HepG2 (cell line): Measurements from ENCODE around the gene GYS1. TPM values are rescaled to one million over a fixed set of nuclear protein-coding genes. Genes with fewer than 3 reads are reported as not detected.

Source experiments
- CAMTA2 ChIP-seq: sonication (generic); formaldehyde crosslinking; IDR thresholded peaks from 2 replicates; pipeline ENCODE4 v1.4.0; 2020; ENCODE audit warnings: mild to moderate bottlenecking, missing genetic modification reagents, borderline replicate concordance
- CEBPZ ChIP-seq: IDR thresholded peaks from 2 replicates; pipeline ENCODE4 v1.6.1; 2012; ENCODE audit warnings: low read length, improper control_type of control experiment
- ETV5 ChIP-seq: IDR thresholded peaks from 2 replicates; pipeline ENCODE4 v1.6.1; 2018; ENCODE audit warnings: missing biosample characterization, missing genetic modification reagents, inconsistent platforms, borderline replicate concordance
- FOXK1 ChIP-seq: sonication (generic); formaldehyde crosslinking; IDR thresholded peaks from 2 replicates; pipeline ENCODE4 v1.4.0; 2020; ENCODE audit warnings: low read depth, missing genetic modification reagents, borderline replicate concordance
- GATAD2A ChIP-seq: IDR thresholded peaks from 2 replicates; pipeline ENCODE4 v1.6.1; 2016
- HDAC1 ChIP-seq: sonication (generic); formaldehyde crosslinking; IDR thresholded peaks from 2 replicates; pipeline ENCODE4 v1.5.1; 2020; ENCODE audit warnings: mild to moderate bottlenecking, missing genetic modification reagents
- NFE2L2 ChIP-seq: fragments of 150-350 bp; IDR thresholded peaks from 2 replicates; pipeline ENCODE4 v1.6.1; 2014; ENCODE audit warnings: low read length
- PCBP1 ChIP-seq: fragments of 200-400 bp; formaldehyde crosslinking; IDR thresholded peaks from 2 replicates; pipeline ENCODE4 v1.6.1; 2017; ENCODE audit warnings: mild to moderate bottlenecking, low read depth, low read length, borderline replicate concordance
- RXRB ChIP-seq: IDR thresholded peaks from 2 replicates; pipeline ENCODE4 v1.6.1; 2016; ENCODE audit warnings: borderline replicate concordance, missing genetic modification reagents, missing compliant biosample characterization
- SALL1 ChIP-seq: sonication (generic); formaldehyde crosslinking; IDR thresholded peaks from 2 replicates; pipeline ENCODE4 v1.8.0; 2022; ENCODE audit warnings: mild to moderate bottlenecking, missing genetic modification reagents
- SP2 ChIP-seq: sonication (generic); formaldehyde crosslinking; IDR thresholded peaks from 2 replicates; pipeline ENCODE4 v1.5.1; 2020; ENCODE audit warnings: mild to moderate bottlenecking, missing genetic modification reagents
- TBX2 ChIP-seq: sonication (generic); formaldehyde crosslinking; IDR thresholded peaks from 2 replicates; pipeline ENCODE4 v1.5.0; 2020; ENCODE audit warnings: missing genetic modification reagents, mild to moderate bottlenecking, borderline replicate concordance
- ZBTB39 ChIP-seq: sonication (generic); formaldehyde crosslinking; IDR thresholded peaks from 2 replicates; pipeline ENCODE4 v1.5.0; 2020; ENCODE audit warnings: missing genetic modification reagents
- ZNF160 ChIP-seq: sonication (generic); formaldehyde crosslinking; IDR thresholded peaks from 2 replicates; pipeline ENCODE4 v1.8.0; 2022; ENCODE audit warnings: mild to moderate bottlenecking, inconsistent platforms, missing genetic modification reagents
- ZNF883 ChIP-seq: sonication (generic); formaldehyde crosslinking; IDR thresholded peaks from 2 replicates; pipeline ENCODE4 v1.5.1; 2020; ENCODE audit warnings: mild to moderate bottlenecking, missing genetic modification reagents; ENCODE audit errors: not compliant biosample characterization
- polyA plus RNA-seq, 8 experiments: library from polyadenylated mRNA; depleted of rRNA in 3 of 8; stranded (reverse) in 7 of 8; unstranded in 1 of 8; fragments of >200 nt; fragmentation: Illumina TruSeq in 4 of 8; extraction: Trizol in 4 of 8; gene quantifications; 2 replicates each; pipeline versions ENCODE4 v1.2.1 to v1.2.3, GENCODE V29; 2011 to 2016; ENCODE audit warnings: low read depth in 4 of 8, missing spikeins in 1 of 8, mixed read lengths in 1 of 8; ENCODE audit not compliant: insufficient read depth in 1 of 8
- total RNA-seq, 5 experiments: library from RNA; depleted of rRNA; stranded (reverse); fragments of >200 nt; fragmentation: Illumina TruSeq; extraction: Trizol; gene quantifications; 2 replicates each; pipeline ENCODE4 v1.2.3, GENCODE V29; 2016; ENCODE audit warnings: low read depth in 1 of 5
- TF ChIP-seq, protein P1 (sequence below): fragments of 450-650 bp; IDR thresholded peaks from 2 replicates; pipeline ENCODE4 v1.6.1; 2017; ENCODE audit warnings: mild to moderate bottlenecking
- TF ChIP-seq, protein P2 (sequence below): sonication (generic); formaldehyde crosslinking; IDR thresholded peaks from 2 replicates; pipeline ENCODE4 v1.4.0; 2020; ENCODE audit warnings: missing genetic modification reagents
- TF ChIP-seq, protein P3 (sequence below): sonication (generic); formaldehyde crosslinking; IDR thresholded peaks from 2 replicates; pipeline ENCODE4 v1.5.1; 2020; ENCODE audit warnings: missing genetic modification reagents, mild to moderate bottlenecking, borderline replicate concordance

The GYS1 gene
- total and polyA plus RNA-seq, 2 of the 13 experiments (the other 11 are each of a cell fraction or from before 2014, with no cell fraction given): 18.4 to 42.1 TPM

DNA sequence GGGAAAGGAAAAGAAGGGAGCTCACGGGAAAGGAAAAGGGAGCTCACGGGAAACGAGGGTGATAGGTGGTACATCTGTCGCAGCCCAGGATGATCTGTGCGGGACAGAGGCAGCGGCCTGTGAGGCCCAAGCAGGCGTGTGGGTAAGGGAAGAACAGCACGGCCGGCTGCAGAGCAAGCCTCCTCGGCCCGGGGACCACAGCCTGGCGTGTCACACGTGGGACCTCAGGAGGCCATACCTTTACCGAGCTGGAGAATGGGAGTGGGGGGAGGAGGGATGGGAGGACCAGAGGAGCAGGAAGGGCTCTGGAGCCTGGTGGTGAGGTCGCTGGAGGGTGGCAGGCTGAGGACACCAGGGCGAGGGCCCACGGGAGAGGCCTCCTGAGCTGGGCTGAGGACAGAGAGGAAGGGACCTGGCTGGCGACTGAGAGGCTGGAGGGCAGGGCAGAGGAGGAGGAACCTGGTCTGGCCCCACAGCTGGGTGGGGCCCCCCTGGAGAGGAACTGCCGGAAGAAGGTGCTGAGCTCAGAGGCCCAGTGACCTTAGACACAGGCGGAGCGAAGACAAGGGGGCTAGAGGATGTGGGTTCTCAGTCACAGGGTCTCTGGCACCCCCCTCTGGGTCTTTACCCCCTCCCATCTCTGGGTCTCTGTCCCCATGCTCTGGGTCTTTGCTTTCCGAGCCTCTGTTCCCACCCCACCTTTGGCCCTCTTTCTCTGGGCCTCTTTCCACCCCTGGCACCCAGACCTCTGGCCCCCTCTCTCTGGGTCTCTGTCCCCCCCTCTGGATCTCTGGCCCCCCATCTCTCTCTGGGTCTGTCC, 30.9 kb downstream of the GYS1 start (continued):
- TF ChIP-seq CEBPZ (no peak), RXRB (CRISPR knock-in tag) (peak; percentile 87), GATAD2A (CRISPR knock-in tag) (peak; percentile 69), CAMTA2 (CRISPR knock-in tag) (no peak; the same call in 1 of the 2 replicates), ZBTB39 (CRISPR knock-in tag) (no peak), FOXK1 (CRISPR knock-in tag) (peak; percentile 53; the same call in 1 of the 2 replicates), SP2 (CRISPR knock-in tag) (peak; percentile 48; the same call in 1 of the 2 replicates), TBX2 (CRISPR knock-in tag) (peak; percentile 84), NFE2L2 (no peak), PCBP1 (peak; percentile 95), ZNF160 (CRISPR knock-in tag) (peak; percentile 62; the same call in 1 of the 2 replicates), ZNF883 (CRISPR knock-in tag) (peak; percentile 75), HDAC1 (CRISPR knock-in tag) (peak; percentile 73; the same call in 1 of the 2 replicates), SALL1 (CRISPR knock-in tag) (peak; percentile 86), ETV5 (peak; percentile 96)
- TF ChIP-seq, protein P1, sequence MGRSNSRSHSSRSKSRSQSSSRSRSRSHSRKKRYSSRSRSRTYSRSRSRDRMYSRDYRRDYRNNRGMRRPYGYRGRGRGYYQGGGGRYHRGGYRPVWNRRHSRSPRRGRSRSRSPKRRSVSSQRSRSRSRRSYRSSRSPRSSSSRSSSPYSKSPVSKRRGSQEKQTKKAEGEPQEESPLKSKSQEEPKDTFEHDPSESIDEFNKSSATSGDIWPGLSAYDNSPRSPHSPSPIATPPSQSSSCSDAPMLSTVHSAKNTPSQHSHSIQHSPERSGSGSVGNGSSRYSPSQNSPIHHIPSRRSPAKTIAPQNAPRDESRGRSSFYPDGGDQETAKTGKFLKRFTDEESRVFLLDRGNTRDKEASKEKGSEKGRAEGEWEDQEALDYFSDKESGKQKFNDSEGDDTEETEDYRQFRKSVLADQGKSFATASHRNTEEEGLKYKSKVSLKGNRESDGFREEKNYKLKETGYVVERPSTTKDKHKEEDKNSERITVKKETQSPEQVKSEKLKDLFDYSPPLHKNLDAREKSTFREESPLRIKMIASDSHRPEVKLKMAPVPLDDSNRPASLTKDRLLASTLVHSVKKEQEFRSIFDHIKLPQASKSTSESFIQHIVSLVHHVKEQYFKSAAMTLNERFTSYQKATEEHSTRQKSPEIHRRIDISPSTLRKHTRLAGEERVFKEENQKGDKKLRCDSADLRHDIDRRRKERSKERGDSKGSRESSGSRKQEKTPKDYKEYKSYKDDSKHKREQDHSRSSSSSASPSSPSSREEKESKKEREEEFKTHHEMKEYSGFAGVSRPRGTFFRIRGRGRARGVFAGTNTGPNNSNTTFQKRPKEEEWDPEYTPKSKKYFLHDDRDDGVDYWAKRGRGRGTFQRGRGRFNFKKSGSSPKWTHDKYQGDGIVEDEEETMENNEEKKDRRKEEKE: no peak
- TF ChIP-seq, protein P2, sequence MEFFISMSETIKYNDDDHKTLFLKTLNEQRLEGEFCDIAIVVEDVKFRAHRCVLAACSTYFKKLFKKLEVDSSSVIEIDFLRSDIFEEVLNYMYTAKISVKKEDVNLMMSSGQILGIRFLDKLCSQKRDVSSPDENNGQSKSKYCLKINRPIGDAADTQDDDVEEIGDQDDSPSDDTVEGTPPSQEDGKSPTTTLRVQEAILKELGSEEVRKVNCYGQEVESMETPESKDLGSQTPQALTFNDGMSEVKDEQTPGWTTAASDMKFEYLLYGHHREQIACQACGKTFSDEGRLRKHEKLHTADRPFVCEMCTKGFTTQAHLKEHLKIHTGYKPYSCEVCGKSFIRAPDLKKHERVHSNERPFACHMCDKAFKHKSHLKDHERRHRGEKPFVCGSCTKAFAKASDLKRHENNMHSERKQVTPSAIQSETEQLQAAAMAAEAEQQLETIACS: peak; percentile 23; the same call in 1 of the 2 replicates
- TF ChIP-seq, protein P3, sequence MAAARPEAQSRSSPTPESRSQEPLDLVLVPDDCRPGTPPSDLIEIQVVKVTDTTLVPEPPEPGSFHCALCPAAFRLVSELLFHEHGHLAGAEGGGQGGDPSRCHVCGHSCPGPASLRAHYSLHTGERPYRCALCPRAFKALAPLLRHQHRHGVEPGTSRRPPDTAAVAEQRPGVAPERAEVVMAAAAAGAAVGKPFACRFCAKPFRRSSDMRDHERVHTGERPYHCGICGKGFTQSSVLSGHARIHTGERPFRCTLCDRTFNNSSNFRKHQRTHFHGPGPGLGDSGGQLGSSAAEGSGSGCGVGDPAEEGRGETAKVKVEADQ (CRISPR knock-in tag): no peak; the same call in none of the 2 replicates
